IMR-90 (cell line): Measurements from ENCODE around the gene LRRC34.

Source experiments
- BHLHE40 ChIP-seq: fragments of 150-350 bp; IDR thresholded peaks from 2 replicates; pipeline ENCODE4 v1.6.1; 2016; ENCODE audit warnings: mild to moderate bottlenecking, low read depth, low read length
- CEBPB ChIP-seq: IDR thresholded peaks from 2 replicates; pipeline ENCODE4 v1.6.1; 2012; ENCODE audit warnings: low read depth, low read length, improper control_type of control experiment
- CTCF ChIP-seq: conservative IDR thresholded peaks from 2 replicates; pipeline ENCODE4 v1.5.1; 2012; ENCODE audit warnings: mild to moderate bottlenecking, low read depth, low read length, improper control_type of control experiment
- RFX5 ChIP-seq: IDR thresholded peaks from 2 replicates; pipeline ENCODE4 v1.8.0; 2012; ENCODE audit warnings: low read depth, mild to moderate bottlenecking, low read length, moderate library complexity
- TF ChIP-seq, protein P1 (sequence below): fragments of 150-350 bp; IDR thresholded peaks from 2 replicates; pipeline ENCODE4 v1.6.1; 2016; ENCODE audit warnings: low read depth, mild to moderate bottlenecking, low read length, moderate library complexity, borderline replicate concordance

- no peak for TF ChIP-seq CTCF
- TF ChIP-seq CEBPB = no peak
- no peak for TF ChIP-seq BHLHE40
- TF ChIP-seq, protein P1, sequence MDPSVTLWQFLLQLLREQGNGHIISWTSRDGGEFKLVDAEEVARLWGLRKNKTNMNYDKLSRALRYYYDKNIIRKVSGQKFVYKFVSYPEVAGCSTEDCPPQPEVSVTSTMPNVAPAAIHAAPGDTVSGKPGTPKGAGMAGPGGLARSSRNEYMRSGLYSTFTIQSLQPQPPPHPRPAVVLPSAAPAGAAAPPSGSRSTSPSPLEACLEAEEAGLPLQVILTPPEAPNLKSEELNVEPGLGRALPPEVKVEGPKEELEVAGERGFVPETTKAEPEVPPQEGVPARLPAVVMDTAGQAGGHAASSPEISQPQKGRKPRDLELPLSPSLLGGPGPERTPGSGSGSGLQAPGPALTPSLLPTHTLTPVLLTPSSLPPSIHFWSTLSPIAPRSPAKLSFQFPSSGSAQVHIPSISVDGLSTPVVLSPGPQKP = no peak
- TF ChIP-seq RFX5 = no peak
Measured at GRCh38 chr3:169813757-169814517, 1.2 kb upstream of the LRRC34 start.
